ENCODE results near the gene PHLPP1. TPM values are rescaled to one million over a fixed set of nuclear protein-coding genes. Genes with fewer than 3 reads are reported as not detected.
"Not testable (repeated sequence)": the region's sequence is repeated elsewhere in the genome, so short reads cannot be mapped to it uniquely, and the experiment has no call there.

PHLPP1 gene
- total RNA-seq, 6 experiments from 2014 or later, result 8.6 to 19.3 (median 17.0) TPM

DNA sequence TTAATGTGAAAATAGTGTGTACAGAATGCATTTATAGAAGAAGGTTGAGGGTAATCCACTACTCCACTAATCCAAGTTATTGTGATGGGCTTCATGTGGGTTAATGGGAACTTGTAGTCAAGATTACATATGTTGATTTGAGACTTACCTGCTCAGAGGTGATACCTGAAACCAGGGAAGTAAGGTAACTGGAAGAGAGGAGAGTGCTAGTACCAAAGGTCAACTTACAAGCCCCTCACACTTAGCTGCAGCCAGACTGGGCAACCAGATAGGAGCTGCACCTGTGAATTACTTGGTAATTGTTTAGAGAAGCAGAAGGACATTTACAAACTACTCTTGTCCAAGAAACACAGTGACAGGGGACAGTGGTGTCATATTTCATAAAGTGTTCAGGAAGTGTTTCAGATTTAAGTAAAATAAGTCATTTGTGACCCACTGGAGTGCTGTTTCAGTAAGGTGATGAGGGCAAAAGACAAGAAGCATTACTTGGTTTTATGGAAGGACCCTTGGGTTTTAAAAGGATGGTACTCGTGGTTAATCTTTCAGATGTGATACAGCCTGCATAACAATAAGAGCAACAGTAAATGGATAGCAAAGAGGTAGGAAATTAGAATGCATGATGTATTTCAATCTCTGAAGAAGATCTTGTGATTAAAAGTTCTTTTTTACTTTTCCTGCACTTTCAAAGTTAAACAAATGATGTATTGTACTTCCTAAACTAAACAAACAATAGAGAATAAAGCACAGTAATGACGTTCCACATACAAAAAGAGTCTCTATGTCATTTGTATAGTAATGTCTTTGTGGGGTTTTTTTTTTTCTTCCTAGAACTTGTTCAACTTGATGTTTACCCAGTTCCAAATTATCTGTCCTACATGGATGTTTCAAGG, 189.3 kb downstream of the PHLPP1 start:
- Histone ChIP-seq H3K36me3 (peaks cover 0 to 17% (median 7%) of the 10 kb centered on the region in 4 donors), H3K27ac (no peak overlapping the region), H3K27me3 (no peaks in the 10 kb centered on the region), H3K4me1 (no peaks in the 10 kb centered on the region), H3K9me3 (no peaks in the 10 kb centered on the region), H3K4me3 (no peak overlapping the region)
- 87% methylated on average over 2 of the region's 2 CpGs for WGBS (ENCODE audit: insufficient coverage, low coverage, low lambda C conversion rate, missing lambda C conversion rate)
- TF ChIP-seq, protein P1, sequence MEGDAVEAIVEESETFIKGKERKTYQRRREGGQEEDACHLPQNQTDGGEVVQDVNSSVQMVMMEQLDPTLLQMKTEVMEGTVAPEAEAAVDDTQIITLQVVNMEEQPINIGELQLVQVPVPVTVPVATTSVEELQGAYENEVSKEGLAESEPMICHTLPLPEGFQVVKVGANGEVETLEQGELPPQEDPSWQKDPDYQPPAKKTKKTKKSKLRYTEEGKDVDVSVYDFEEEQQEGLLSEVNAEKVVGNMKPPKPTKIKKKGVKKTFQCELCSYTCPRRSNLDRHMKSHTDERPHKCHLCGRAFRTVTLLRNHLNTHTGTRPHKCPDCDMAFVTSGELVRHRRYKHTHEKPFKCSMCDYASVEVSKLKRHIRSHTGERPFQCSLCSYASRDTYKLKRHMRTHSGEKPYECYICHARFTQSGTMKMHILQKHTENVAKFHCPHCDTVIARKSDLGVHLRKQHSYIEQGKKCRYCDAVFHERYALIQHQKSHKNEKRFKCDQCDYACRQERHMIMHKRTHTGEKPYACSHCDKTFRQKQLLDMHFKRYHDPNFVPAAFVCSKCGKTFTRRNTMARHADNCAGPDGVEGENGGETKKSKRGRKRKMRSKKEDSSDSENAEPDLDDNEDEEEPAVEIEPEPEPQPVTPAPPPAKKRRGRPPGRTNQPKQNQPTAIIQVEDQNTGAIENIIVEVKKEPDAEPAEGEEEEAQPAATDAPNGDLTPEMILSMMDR (IDR thresholded peaks at IDR 0.05), result no peak
- TF ChIP-seq POLR2A (IDR thresholded peaks at IDR 0.05), result no peak
- DNase-seq (no peak), ATAC-seq (no peak)
- intact Hi-C loops (cut with DNase I), result no loop called here

DNA sequence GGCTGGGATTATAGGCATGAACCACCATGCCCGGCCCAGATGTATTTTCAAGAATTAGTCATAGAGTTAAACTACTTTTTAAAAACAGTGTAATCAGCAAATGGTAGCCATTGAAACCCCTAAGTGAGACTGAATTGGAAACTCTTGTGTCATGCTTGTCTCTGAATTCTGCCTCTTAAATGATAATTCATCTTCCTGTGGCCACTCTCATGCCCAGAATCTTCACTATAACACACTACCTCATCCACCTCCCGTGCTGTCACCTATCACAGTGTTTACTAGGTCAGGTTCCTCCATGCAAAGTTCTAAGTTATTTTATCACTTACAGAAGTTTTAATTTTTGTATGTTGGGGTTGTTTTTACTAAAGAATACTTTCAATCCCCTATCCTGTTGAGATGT, 197.5 kb downstream of the PHLPP1 start:
- 50% methylated on average over 2 of the region's 2 CpGs for WGBS (ENCODE audit: insufficient coverage, low coverage, low lambda C conversion rate, missing lambda C conversion rate)
- Histone ChIP-seq H3K27me3 (no peaks in the 10 kb centered on the region), H3K9me3 (no peaks in the 10 kb centered on the region), H3K4me1 (no peaks in the 10 kb centered on the region), H3K27ac (no peak overlapping the region), H3K4me3 (no peak overlapping the region), H3K36me3 (peaks cover 0 to 8% (median 0%) of the 10 kb centered on the region in 4 donors)
- intact Hi-C loops (cut with DNase I), result no loop called here
- DNase-seq (no peak), ATAC-seq (no peak)
- no peak for TF ChIP-seq POLR2A (IDR thresholded peaks at IDR 0.05)

DNA sequence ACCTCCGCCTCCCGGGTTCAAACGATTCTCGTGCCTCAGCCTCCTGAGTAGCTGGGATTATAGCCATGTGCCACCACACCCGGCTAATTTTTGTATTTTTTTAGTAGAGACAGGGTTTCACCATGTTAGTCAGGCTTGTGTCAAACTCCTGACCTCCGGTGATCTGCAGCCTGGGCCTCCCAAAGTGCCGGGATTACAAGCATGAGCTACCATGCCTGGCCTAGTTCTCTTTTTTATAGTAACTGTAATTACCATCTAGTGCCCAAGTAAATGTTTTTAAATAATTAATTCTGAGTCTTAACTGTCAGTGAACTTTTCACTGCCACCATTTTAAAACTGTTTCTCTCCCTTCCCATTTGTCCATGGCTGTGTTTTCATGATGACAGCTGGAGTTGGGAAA, 198.5 kb downstream of the PHLPP1 start:
- H3K27me3 ChIP-seq; ATAC-seq; DNase-seq; H3K4me3 ChIP-seq; H3K4me1 ChIP-seq; H3K9me3 ChIP-seq; H3K27ac ChIP-seq; intact Hi-C loops (cut with DNase I); H3K36me3 ChIP-seq: not testable (repeated sequence)
- WGBS (ENCODE audit: insufficient coverage, low coverage, low lambda C conversion rate, missing lambda C conversion rate), result 90% methylated on average over 3 of the region's 7 CpGs

DNA sequence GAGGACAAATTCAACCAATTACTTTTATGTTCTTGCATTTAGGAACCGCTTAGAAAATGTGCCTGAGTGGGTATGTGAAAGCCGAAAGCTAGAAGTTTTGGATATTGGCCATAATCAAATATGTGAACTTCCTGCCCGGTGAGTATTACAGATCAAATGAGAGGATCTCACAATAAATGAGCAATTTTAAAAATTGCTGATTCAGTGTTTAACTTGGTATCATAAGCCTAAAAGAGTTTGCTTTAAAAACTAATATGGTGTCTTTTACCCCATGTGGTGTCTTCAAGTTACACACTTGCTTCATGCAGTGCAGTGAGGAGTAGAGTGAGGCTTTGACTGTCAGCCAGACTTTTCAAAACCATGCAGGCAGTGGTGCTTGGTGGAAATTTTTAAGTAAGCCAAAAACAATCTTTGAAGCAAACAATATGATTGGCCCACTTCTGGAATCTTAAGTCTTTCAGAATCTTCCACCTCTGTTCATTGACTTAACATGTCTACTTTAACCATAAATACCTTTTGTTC, 199.6 kb downstream of the PHLPP1 start:
- no peaks in the 10 kb centered on the region for H3K27me3 ChIP-seq
- WGBS (ENCODE audit: insufficient coverage, low coverage, low lambda C conversion rate, missing lambda C conversion rate), result 97% methylated on average over 3 of the region's 3 CpGs
- intact Hi-C loops (cut with DNase I), result no loop called here

DNA sequence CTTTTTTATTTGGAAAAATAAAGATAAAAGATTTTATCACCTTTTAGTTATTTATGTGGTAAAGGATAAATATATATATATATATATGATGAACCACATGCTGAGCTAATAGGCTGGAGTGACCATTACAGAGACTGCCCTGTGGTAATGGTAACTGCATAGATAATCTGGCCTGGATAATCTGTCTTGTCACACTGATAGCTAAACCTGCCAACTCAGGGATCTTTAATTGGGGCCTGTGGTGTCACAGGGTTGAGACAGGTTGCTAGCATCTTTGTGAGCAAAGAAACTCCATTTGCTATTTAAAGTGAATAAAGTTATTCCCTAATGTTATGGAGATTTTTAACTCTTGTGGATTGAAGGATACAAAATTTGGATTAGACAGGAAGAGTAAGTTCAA, 203.0 kb downstream of the PHLPP1 start:
- ATAC-seq, result no peak

More for the DNA sequence above, 199.6 kb downstream of the PHLPP1 start:
- TF ChIP-seq, protein P1 (IDR thresholded peaks at IDR 0.05), result no peak
- no peak for TF ChIP-seq POLR2A (IDR thresholded peaks at IDR 0.05)
- H3K36me3 ChIP-seq, result peaks cover 0 to 10% (median 0%) of the 10 kb centered on the region in 4 donors
- H3K4me3 ChIP-seq, result no peak overlapping the region
- DNase-seq (no peak), ATAC-seq (no peak)
- H3K9me3 ChIP-seq, result no peaks in the 10 kb centered on the region
- H3K27ac ChIP-seq, result no peak overlapping the region
- no peaks in the 10 kb centered on the region for H3K4me1 ChIP-seq

More for the DNA sequence above, 203.0 kb downstream of the PHLPP1 start:
- intact Hi-C loops (cut with DNase I), result no loop called here
- H3K9me3 ChIP-seq, result no peaks in the 10 kb centered on the region
- TF ChIP-seq, protein P1 (IDR thresholded peaks at IDR 0.05), result no peak
- no peak for TF ChIP-seq POLR2A (IDR thresholded peaks at IDR 0.05)
- H3K4me1 ChIP-seq, result no peaks in the 10 kb centered on the region
- DNase-seq, result no peak
- no peak overlapping the region for H3K27ac ChIP-seq
- H3K27me3 ChIP-seq, result no peaks in the 10 kb centered on the region
- peaks cover 0 to 25% (median 0%) of the 10 kb centered on the region in 4 donors for H3K36me3 ChIP-seq
- H3K4me3 ChIP-seq, result no peak overlapping the region
